HepG2 (cell line): ENCODE data around the gene CNTN4.

Source experiments
- ARHGAP35 ChIP-seq: sonication (generic); formaldehyde crosslinking; IDR thresholded peaks from 2 replicates; pipeline ENCODE4 v1.9.0; 2022; ENCODE audit warnings: mild to moderate bottlenecking, inconsistent platforms, moderate library complexity, missing genetic modification reagents, borderline replicate concordance
- CEBPB ChIP-seq: IDR thresholded peaks from 2 replicates; pipeline ENCODE4 v1.6.1; 2011; ENCODE audit warnings: low read depth, low read length, improper control_type of control experiment, borderline replicate concordance
- ELF4 ChIP-seq: sonication (generic); formaldehyde crosslinking; IDR thresholded peaks from 2 replicates; pipeline ENCODE4 v1.5.0; 2020; ENCODE audit warnings: missing genetic modification reagents, mild to moderate bottlenecking, moderate library complexity, borderline replicate concordance
- SRF ChIP-seq: IDR thresholded peaks from 2 replicates; pipeline ENCODE4 v1.6.1; 2011; ENCODE audit warnings: mild to moderate bottlenecking, low read depth, low read length, moderate library complexity
- TF ChIP-seq, protein P1 (sequence below): sonication (generic); formaldehyde crosslinking; IDR thresholded peaks from 2 replicates; pipeline ENCODE4 v1.5.0; 2020; ENCODE audit warnings: mild to moderate bottlenecking, missing genetic modification reagents, moderate library complexity

DNA sequence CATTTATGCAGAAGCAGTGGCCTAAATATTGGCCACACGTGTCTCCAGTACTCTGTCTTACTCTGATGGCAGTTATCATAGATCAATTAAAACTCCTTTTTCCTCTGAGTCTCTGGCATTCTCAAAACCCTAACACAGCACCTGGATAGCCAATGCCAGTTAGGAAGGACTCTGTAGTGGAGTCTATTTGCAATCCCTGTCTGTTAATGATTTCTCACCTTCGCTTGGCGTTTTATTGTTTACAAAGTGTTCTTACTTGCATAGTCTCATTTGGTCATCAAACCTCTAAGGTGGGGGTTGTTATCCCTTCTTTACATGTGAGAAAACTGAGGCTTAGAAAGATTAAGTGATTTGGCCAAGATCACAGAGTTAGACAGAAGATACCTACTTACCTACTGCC is 752.7 kb downstream of the CNTN4 start:
- TF ChIP-seq ARHGAP35 (CRISPR knock-in tag) (no peak), ELF4 (CRISPR knock-in tag) (no peak), CEBPB (no peak), SRF (no peak)
- TF ChIP-seq, protein P1, sequence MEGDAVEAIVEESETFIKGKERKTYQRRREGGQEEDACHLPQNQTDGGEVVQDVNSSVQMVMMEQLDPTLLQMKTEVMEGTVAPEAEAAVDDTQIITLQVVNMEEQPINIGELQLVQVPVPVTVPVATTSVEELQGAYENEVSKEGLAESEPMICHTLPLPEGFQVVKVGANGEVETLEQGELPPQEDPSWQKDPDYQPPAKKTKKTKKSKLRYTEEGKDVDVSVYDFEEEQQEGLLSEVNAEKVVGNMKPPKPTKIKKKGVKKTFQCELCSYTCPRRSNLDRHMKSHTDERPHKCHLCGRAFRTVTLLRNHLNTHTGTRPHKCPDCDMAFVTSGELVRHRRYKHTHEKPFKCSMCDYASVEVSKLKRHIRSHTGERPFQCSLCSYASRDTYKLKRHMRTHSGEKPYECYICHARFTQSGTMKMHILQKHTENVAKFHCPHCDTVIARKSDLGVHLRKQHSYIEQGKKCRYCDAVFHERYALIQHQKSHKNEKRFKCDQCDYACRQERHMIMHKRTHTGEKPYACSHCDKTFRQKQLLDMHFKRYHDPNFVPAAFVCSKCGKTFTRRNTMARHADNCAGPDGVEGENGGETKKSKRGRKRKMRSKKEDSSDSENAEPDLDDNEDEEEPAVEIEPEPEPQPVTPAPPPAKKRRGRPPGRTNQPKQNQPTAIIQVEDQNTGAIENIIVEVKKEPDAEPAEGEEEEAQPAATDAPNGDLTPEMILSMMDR (CRISPR knock-in tag): no peak
